Activated B cell treated with CpG ODN at 0.5 μM for 24 hours (primary cell): ENCODE data around the gene SEZ6L. TPM values are rescaled to one million over a fixed set of nuclear protein-coding genes. Genes with fewer than 3 reads are reported as not detected.

Source experiments
- ATAC-seq: fragments of 200-7000 bp; cut with Tn5 transposase; one replicate; pipeline ENCODE4 v1.10.0; 2021; ENCODE audit warnings: low read depth, mild to moderate bottlenecking, moderate library complexity
- CTCF ChIA-PET: fragments of 350-600 bp; sonication (Branson Sonifier 250); formaldehyde crosslinking; loops from one replicate; lab custom pipeline; 2021; ENCODE audit warnings: antibody characterized with exemption; lab: Charles Lee
- POLR2A ChIA-PET: fragments of 350-600 bp; sonication (Branson Sonifier 250); formaldehyde crosslinking; loops from one replicate; lab custom pipeline; 2021; ENCODE audit warnings: antibody characterized with exemption; lab: Charles Lee
- DNase-seq: peaks from one replicate; pipeline ENCODE4 v3.0.0; 2022
- H3K27ac Mint-ChIP-seq: one replicate; pipeline ENCODE4 v1.8.0; 2020; ENCODE audit warnings: mixed read lengths
- H3K27me3 Mint-ChIP-seq: one replicate; pipeline ENCODE4 v1.8.0; 2021; ENCODE audit warnings: mixed read lengths
- H3K36me3 Mint-ChIP-seq: one replicate; pipeline ENCODE4 v1.8.0; 2021; ENCODE audit warnings: low read depth, mixed read lengths
- H3K4me1 Mint-ChIP-seq: one replicate; pipeline ENCODE4 v1.8.0; 2021; ENCODE audit warnings: mixed read lengths
- H3K4me3 Mint-ChIP-seq: one replicate; pipeline ENCODE4 v1.8.0; 2020; ENCODE audit warnings: mild to moderate bottlenecking, mixed read lengths
- H3K9me3 Mint-ChIP-seq: one replicate; pipeline ENCODE4 v1.8.0; 2020; ENCODE audit warnings: mixed read lengths
- CTCF ChIP-seq: fragments of 200-600 bp; IDR thresholded peaks from one replicate; pipeline ENCODE4 v1.8.0; 2022; ENCODE audit warnings: antibody characterized with exemption, mild to moderate bottlenecking
- intact Hi-C: fragments of 100-400 bp; cut with micrococcal nuclease; formaldehyde crosslinking; loops from one replicate; pipeline ENCODE4 v1.15.1; 2024
- total RNA-seq: library from RNA; stranded (reverse); gene quantifications from 2 replicates; pipeline ENCODE4 v1.2.3, GENCODE V29; 2022

SEZ6L gene
- total RNA-seq, 1 donor from 2014 or later: not detected

GRCh38 chr22:26143806-26144325, 25.4 kb upstream of the SEZ6L start:
- ATAC-seq: no peak
- no peaks in the 10 kb centered on the region for H3K36me3 Mint-ChIP-seq
- ChIA-PET POLR2A (no interaction called here), CTCF (no interaction called here)
- peaks cover 21% of the 10 kb centered on the region for H3K27me3 Mint-ChIP-seq
- intact Hi-C loops: no loop called here
- H3K4me1 Mint-ChIP-seq: no peaks in the 10 kb centered on the region
- no peak overlapping the region for H3K4me3 Mint-ChIP-seq
- no peak overlapping the region for H3K27ac Mint-ChIP-seq
- no peaks in the 10 kb centered on the region for H3K9me3 Mint-ChIP-seq
- DNase-seq: no peak
- no peak for TF ChIP-seq CTCF

GRCh38 chr22:26159886-26160285, 9.4 kb upstream of the SEZ6L start:
- H3K27me3 Mint-ChIP-seq: peaks cover 34% of the 10 kb centered on the region
- ChIA-PET POLR2A (no interaction called here), CTCF (no interaction called here)
- ATAC-seq: no peak
- no peak for TF ChIP-seq CTCF
- no peaks in the 10 kb centered on the region for H3K4me1 Mint-ChIP-seq
- no peak overlapping the region for H3K4me3 Mint-ChIP-seq
- H3K36me3 Mint-ChIP-seq: no peaks in the 10 kb centered on the region
- intact Hi-C loops: no loop called here
- no peak for DNase-seq
- H3K9me3 Mint-ChIP-seq: peaks cover 7% of the 10 kb centered on the region
- H3K27ac Mint-ChIP-seq: no peak overlapping the region

- CTCF ChIA-PET: interaction anchor here (1.4 kb wide), 1 partner anchor 10 kb away, joined by 3 read pairs; no protein-coding TSS in a partner anchor
- Mint-ChIP-seq H3K36me3 (no peaks in the 10 kb centered on the region), H3K4me3 (no peak overlapping the region), H3K27ac (no peak overlapping the region), H3K9me3 (peaks cover 3% of the 10 kb centered on the region), H3K4me1 (no peaks in the 10 kb centered on the region), H3K27me3 (peaks cover 37% of the 10 kb centered on the region)
- TF ChIP-seq CTCF: no peak
- ATAC-seq: no peak
- POLR2A ChIA-PET: no interaction called here
- DNase-seq: no peak
- intact Hi-C loops: no loop called here
Observed at GRCh38 chr22:26161746-26162145, 7.5 kb upstream of the SEZ6L start.

GRCh38 chr22:26162926-26163325, 6.3 kb upstream of the SEZ6L start:
- ATAC-seq: no peak
- intact Hi-C loops: no loop called here

GRCh38 chr22:26164174-26164573, 5.1 kb upstream of the SEZ6L start:
- Mint-ChIP-seq H3K27ac (no peak overlapping the region), H3K27me3 (peaks cover 53% of the 10 kb centered on the region), H3K4me1 (peaks cover 8% of the 10 kb centered on the region), H3K9me3 (no peaks in the 10 kb centered on the region), H3K36me3 (no peaks in the 10 kb centered on the region), H3K4me3 (no peak overlapping the region)
- no peak for DNase-seq
- TF ChIP-seq CTCF: no peak
- POLR2A ChIA-PET: no interaction called here
- no peak for ATAC-seq
- intact Hi-C loops: no loop called here
- CTCF ChIA-PET: no interaction called here

More at GRCh38 chr22:26162926-26163325, 6.3 kb upstream of the SEZ6L start:
- H3K4me3 Mint-ChIP-seq: no peak overlapping the region
- ChIA-PET CTCF (interaction anchor here (1.4 kb wide), 1 partner anchor 9 kb away, joined by 3 read pairs; no protein-coding TSS in a partner anchor), POLR2A (no interaction called here)
- no peak for DNase-seq
- H3K36me3 Mint-ChIP-seq: no peaks in the 10 kb centered on the region
- peaks cover under 1% of the 10 kb centered on the region for H3K9me3 Mint-ChIP-seq
- TF ChIP-seq CTCF: no peak
- H3K4me1 Mint-ChIP-seq: no peaks in the 10 kb centered on the region
- peaks cover 49% of the 10 kb centered on the region for H3K27me3 Mint-ChIP-seq
- H3K27ac Mint-ChIP-seq: no peak overlapping the region
